CD14-positive monocyte (primary cell): ENCODE data around the gene TBC1D10A. TPM values are rescaled to one million over a fixed set of nuclear protein-coding genes. Genes with fewer than 3 reads are reported as not detected.

Source experiments
- DNase-seq, 3 donors: peaks; one replicate each; pipeline ENCODE4 v3.0.0-alpha.2; 2011 to 2022
- H2AFZ ChIP-seq: 2 replicates; pipeline ENCODE4 v1.6.0; 2012; ENCODE audit warnings: mild to moderate bottlenecking, low read depth, low read length, inconsistent platforms; ENCODE audit not compliant: insufficient read depth, poor library complexity, severe bottlenecking
- H3K27ac ChIP-seq, 2 donors: 1 replicate in 1 of 2; 2 replicates in 1 of 2; pipeline ENCODE4 v1.5.1; 2012 to 2013; ENCODE audit warnings: low read length in 2 of 2, control low read depth in 1 of 2, inconsistent platforms in 1 of 2, low read depth in 1 of 2, mild to moderate bottlenecking in 1 of 2
- H3K27me3 ChIP-seq, 2 donors: one replicate each; pipeline versions ENCODE4 v1.6.0 to v1.6.1; 2011 to 2013; ENCODE audit warnings: low read length in 2 of 2; ENCODE audit not compliant: control insufficient read depth in 2 of 2, insufficient read depth in 2 of 2
- H3K36me3 ChIP-seq, 2 donors: replicated peaks in 1 of 2; 1 replicate in 1 of 2; 2 replicates in 1 of 2; pipeline versions ENCODE4 v1.5.1 to v1.6.1; 2012 to 2013; ENCODE audit warnings: low read length in 2 of 2, control low read depth in 1 of 2, inconsistent platforms in 1 of 2, mild to moderate bottlenecking in 1 of 2; ENCODE audit not compliant: insufficient read depth in 2 of 2, control insufficient read depth in 1 of 2
- H3K4me1 ChIP-seq, 2 donors: 1 replicate in 1 of 2; 2 replicates in 1 of 2; pipeline versions ENCODE4 v1.5.1 to v1.6.1; 2012 to 2013; ENCODE audit warnings: low read length in 2 of 2, control low read depth in 1 of 2, inconsistent platforms in 1 of 2, mild to moderate bottlenecking in 1 of 2, moderate library complexity in 1 of 2; ENCODE audit not compliant: insufficient read depth in 2 of 2, control insufficient read depth in 1 of 2
- H3K4me2 ChIP-seq: replicated peaks from 2 replicates; pipeline ENCODE3; 2012; ENCODE audit warnings: low read length, moderate library complexity, mild to moderate bottlenecking; ENCODE audit not compliant: poor library complexity, severe bottlenecking; ENCODE audit errors: extremely low read depth
- H3K4me3 ChIP-seq, 3 experiments: fragments of 200-600 bp in 1 of 3; sonication (generic) in 1 of 3; replicated peaks in 1 of 3; 1 replicate in 2 of 3; 2 replicates in 1 of 3; pipeline ENCODE4 v1.5.1; 2011 to 2013; ENCODE audit warnings: low read length in 3 of 3, mild to moderate bottlenecking in 3 of 3, control low read depth in 2 of 3, low read depth in 2 of 3, inconsistent platforms in 1 of 3, moderate library complexity in 1 of 3
- H3K79me2 ChIP-seq: 2 replicates; pipeline ENCODE4 v1.6.0; 2012; ENCODE audit warnings: mild to moderate bottlenecking, control low read depth, inconsistent platforms, low read length, moderate library complexity; ENCODE audit not compliant: insufficient read depth
- H3K9ac ChIP-seq: 2 replicates; pipeline ENCODE4 v1.6.0; 2017; ENCODE audit warnings: low read length, mild to moderate bottlenecking; ENCODE audit not compliant: insufficient read depth, poor library complexity, severe bottlenecking
- H3K9me3 ChIP-seq, 2 donors: replicated peaks in 1 of 2; 1 replicate in 1 of 2; 2 replicates in 1 of 2; pipeline versions ENCODE4 v1.5.1 to v1.6.1; 2012 to 2013; ENCODE audit warnings: low read length in 2 of 2, control low read depth in 1 of 2; ENCODE audit not compliant: control insufficient read depth in 1 of 2, insufficient read depth in 1 of 2
- H4K20me1 ChIP-seq: 2 replicates; pipeline ENCODE4 v1.6.0; 2012; ENCODE audit warnings: mild to moderate bottlenecking, low read length, control low read depth, moderate library complexity; ENCODE audit not compliant: insufficient read depth
- H3K27ac Mint-ChIP-seq, 7 donors: one replicate each; pipeline ENCODE4 v1.8.0; 2020; ENCODE audit warnings: mild to moderate bottlenecking in 7 of 7, mixed read lengths in 7 of 7, moderate library complexity in 6 of 7, inconsistent platforms in 2 of 7
- H3K27me3 Mint-ChIP-seq, 3 donors: one replicate each; pipeline ENCODE4 v1.8.0; 2021 to 2022; ENCODE audit warnings: low read depth in 3 of 3, mild to moderate bottlenecking in 3 of 3, mixed read lengths in 3 of 3, moderate library complexity in 3 of 3, inconsistent platforms in 1 of 3
- H3K36me3 Mint-ChIP-seq, 2 donors: one replicate each; pipeline ENCODE4 v1.8.0; 2020; ENCODE audit warnings: mixed read lengths in 2 of 2, inconsistent platforms in 1 of 2, mild to moderate bottlenecking in 1 of 2
- H3K4me1 Mint-ChIP-seq: one replicate; pipeline ENCODE4 v1.8.0; 2020; ENCODE audit warnings: mild to moderate bottlenecking, mixed read lengths
- H3K4me3 Mint-ChIP-seq, 2 donors: one replicate each; pipeline ENCODE4 v1.8.0; 2020; ENCODE audit warnings: mild to moderate bottlenecking in 2 of 2, mixed read lengths in 2 of 2, moderate library complexity in 1 of 2
- H3K9me3 Mint-ChIP-seq, 7 donors: one replicate each; pipeline ENCODE4 v1.8.0; 2020 to 2022; ENCODE audit warnings: mixed read lengths in 7 of 7, mild to moderate bottlenecking in 6 of 7, moderate library complexity in 6 of 7, inconsistent platforms in 2 of 7
- CTCF ChIP-seq: fragments of 200-600 bp; IDR thresholded peaks from one replicate; pipeline ENCODE4 v1.8.0; 2022; ENCODE audit warnings: antibody characterized with exemption, mild to moderate bottlenecking
- WGBS: methylation state at CpG from one replicate; pipeline ENCODE4 v1.1.5; 2013; ENCODE audit warnings: missing lambda C conversion rate; ENCODE audit not compliant: insufficient coverage; 5-methylcytosine and 5-hydroxymethylcytosine counted together
- intact Hi-C, 2 donors: fragments of 100-400 bp; cut with micrococcal nuclease; formaldehyde crosslinking; loops; one replicate each; pipeline versions ENCODE4 v1.15.0 to v1.15.1; 2023
- polyA plus RNA-seq, 3 donors: library from polyadenylated mRNA; depleted of rRNA in 1 of 3; unstranded in 2 of 3; stranded (reverse) in 1 of 3; fragments of 300-500 nt in 2 of 3; fragments of >200 nt in 1 of 3; fragmentation: Illumina TruSeq in 2 of 3; gene quantifications; 1 replicate in 2 of 3; 2 replicates in 1 of 3; pipeline ENCODE4 v1.2.3, GENCODE V29; 2012 to 2021

Gene TBC1D10A
- polyA plus RNA-seq, 3 donors: 13.4 to 38.3 (median 21.8) TPM

GRCh38 chr22:30297991-30298701, 28.6 kb downstream of the TBC1D10A start:
- Mint-ChIP-seq H3K27ac (peak overlapping the region in 1 of 7 donors; percentile 60), H3K9me3 (peaks cover 0 to 2% (median 0%) of the 10 kb centered on the region in 7 donors), H3K4me1 (peaks cover 29% of the 10 kb centered on the region), H3K27me3 (peaks cover 0 to 3% (median 2%) of the 10 kb centered on the region in 3 donors), H3K36me3 (peaks cover 84% of the 10 kb centered on the region in 2 donors), H3K4me3 (no peak overlapping the region)
- Histone ChIP-seq H2AFZ (no peak overlapping the region), H3K79me2 (peaks cover 3% of the 10 kb centered on the region), H3K27ac (no peak overlapping the region), H3K9me3 (no peaks in the 10 kb centered on the region), H3K27me3 (no peaks in the 10 kb centered on the region), H3K9ac (no peak overlapping the region), H3K4me2 (no peak overlapping the region), H4K20me1 (peaks cover 48% of the 10 kb centered on the region), H3K4me3 (no peak overlapping the region), H3K36me3 (peaks cover 65 to 81% of the 10 kb centered on the region in 2 donors), H3K4me1 (peaks cover 23% of the 10 kb centered on the region in 2 donors)
- DNase-seq: no peak
- 96% methylated on average over 5 of the region's 9 CpGs for WGBS
- no peak for TF ChIP-seq CTCF
- intact Hi-C loops: no loop called here

GRCh38 chr22:30297276-30297990, 29.3 kb downstream of the TBC1D10A start:
- no peak overlapping the region for H3K9ac ChIP-seq
- H3K36me3 ChIP-seq: peaks cover 72 to 88% of the 10 kb centered on the region in 2 donors
- DNase-seq: no peak
- peaks cover 48% of the 10 kb centered on the region for H4K20me1 ChIP-seq
- H3K4me3 ChIP-seq: no peak overlapping the region
- Mint-ChIP-seq H3K36me3 (peaks cover 86 to 89% of the 10 kb centered on the region in 2 donors), H3K4me1 (peaks cover 22% of the 10 kb centered on the region), H3K9me3 (no peaks in the 10 kb centered on the region), H3K27me3 (peaks cover 0 to 3% (median 2%) of the 10 kb centered on the region in 3 donors), H3K4me3 (no peak overlapping the region), H3K27ac (peak overlapping the region in 1 of 7 donors; percentile 41)
- TF ChIP-seq CTCF: no peak
- 95% methylated on average over 11 of the region's 11 CpGs for WGBS
- no peaks in the 10 kb centered on the region for H3K27me3 ChIP-seq
- peaks cover 16% of the 10 kb centered on the region in 2 donors for H3K4me1 ChIP-seq
- no peaks in the 10 kb centered on the region for H3K79me2 ChIP-seq
- no peaks in the 10 kb centered on the region for H3K9me3 ChIP-seq
- no peak overlapping the region for H3K4me2 ChIP-seq
- no peak overlapping the region for H2AFZ ChIP-seq
- intact Hi-C loops: no loop called here
- no peak overlapping the region for H3K27ac ChIP-seq
